AG09319 (cell line): ENCODE measurements around the gene EXOG.

Source experiments
- DNase-seq: peaks from one replicate; pipeline ENCODE4 v3.0.0-alpha.2; 2010; ENCODE audit warnings: low read depth; ENCODE audit errors: extremely low read depth
- TF ChIP-seq, protein P1 (sequence below): IDR thresholded peaks from 2 replicates; pipeline ENCODE4 v1.5.1; 2011; ENCODE audit warnings: low read depth, mild to moderate bottlenecking, inconsistent platforms, low read length, moderate library complexity

Gene EXOG

GRCh38 chr3:38526792-38527191, 30.7 kb downstream of the EXOG start:
- TF ChIP-seq, protein P1, sequence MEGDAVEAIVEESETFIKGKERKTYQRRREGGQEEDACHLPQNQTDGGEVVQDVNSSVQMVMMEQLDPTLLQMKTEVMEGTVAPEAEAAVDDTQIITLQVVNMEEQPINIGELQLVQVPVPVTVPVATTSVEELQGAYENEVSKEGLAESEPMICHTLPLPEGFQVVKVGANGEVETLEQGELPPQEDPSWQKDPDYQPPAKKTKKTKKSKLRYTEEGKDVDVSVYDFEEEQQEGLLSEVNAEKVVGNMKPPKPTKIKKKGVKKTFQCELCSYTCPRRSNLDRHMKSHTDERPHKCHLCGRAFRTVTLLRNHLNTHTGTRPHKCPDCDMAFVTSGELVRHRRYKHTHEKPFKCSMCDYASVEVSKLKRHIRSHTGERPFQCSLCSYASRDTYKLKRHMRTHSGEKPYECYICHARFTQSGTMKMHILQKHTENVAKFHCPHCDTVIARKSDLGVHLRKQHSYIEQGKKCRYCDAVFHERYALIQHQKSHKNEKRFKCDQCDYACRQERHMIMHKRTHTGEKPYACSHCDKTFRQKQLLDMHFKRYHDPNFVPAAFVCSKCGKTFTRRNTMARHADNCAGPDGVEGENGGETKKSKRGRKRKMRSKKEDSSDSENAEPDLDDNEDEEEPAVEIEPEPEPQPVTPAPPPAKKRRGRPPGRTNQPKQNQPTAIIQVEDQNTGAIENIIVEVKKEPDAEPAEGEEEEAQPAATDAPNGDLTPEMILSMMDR, result no peak

DNA sequence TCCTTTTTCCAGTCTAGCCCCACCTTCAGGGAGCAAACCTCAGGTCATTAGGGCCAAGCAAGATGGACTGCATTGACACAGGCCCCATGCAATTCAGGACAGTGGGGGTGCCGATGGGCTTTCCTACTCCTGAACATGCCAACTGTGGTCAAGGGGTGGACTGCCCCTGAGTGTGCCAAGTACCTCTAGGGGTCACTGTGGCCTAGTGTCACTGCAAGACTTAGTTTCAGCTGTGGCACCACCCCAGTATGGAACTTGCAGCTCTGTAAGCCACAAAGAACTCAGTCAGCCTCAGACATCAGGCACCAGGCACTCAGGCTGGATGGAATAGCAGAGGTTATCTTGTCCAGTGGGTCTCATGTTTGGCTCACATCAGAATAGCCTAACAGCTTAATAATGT, 32.3 kb downstream of the EXOG start:
- TF ChIP-seq, protein P1, result no peak; the same call in 1 of the 2 replicates
- no peak for DNase-seq

More at GRCh38 chr3:38526792-38527191, 30.7 kb downstream of the EXOG start:
- DNase-seq, result no peak

GRCh38 chr3:38532529-38532928, 36.4 kb downstream of the EXOG start:
- DNase-seq, result no peak
- TF ChIP-seq, protein P1, result no peak

GRCh38 chr3:38533285-38533976, 37.3 kb downstream of the EXOG start:
- TF ChIP-seq, protein P1, result no peak
- DNase-seq, result no peak

GRCh38 chr3:38534180-38534579, 38.0 kb downstream of the EXOG start:
- TF ChIP-seq, protein P1, result no peak
- DNase-seq, result no peak

DNA sequence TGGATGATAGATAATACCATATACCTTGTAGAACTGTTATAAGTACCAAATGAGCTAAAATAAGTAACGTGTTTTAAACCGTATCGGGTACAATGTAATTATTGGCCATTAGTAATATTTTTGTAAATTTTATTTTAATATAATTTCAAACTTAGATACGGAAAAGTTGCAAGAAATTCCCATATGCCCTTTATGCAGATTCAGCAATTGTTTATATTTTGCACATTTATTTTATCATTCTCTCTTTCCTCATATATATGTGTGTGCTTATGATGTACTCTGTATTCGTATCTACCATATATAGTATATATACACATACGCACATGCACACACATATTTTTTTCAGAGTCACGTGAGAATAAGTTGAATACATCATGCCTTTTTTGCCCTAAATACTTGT, 38.5 kb downstream of the EXOG start:
- TF ChIP-seq, protein P1, result no peak
- no peak for DNase-seq

DNA sequence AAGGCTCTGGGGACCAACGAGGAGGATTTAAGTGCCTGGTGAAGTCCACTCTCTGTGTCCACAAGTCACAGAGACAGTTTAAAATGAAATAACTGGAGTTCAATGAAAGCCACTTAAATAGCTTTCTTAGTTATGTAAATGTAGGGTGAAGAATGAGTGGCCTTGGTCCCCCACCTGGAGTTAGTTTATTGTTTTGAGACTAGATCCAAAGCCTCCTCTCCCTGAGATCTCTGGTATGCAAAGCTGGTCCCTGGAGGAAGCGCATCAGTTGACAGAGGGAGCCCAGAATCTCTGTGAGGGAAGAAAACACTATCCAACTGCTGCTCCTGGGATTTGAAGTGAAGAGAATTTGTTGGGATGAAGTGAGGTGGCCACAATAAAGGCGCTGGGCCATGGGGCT, 40.5 kb downstream of the EXOG start:
- no peak for DNase-seq

More for the DNA sequence above, 40.5 kb downstream of the EXOG start:
- TF ChIP-seq, protein P1, result no peak
